Measurements from ENCODE around the gene SKAP1.

- TF ChIP-seq POLR2A (IDR thresholded peaks at IDR 0.05; ENCODE audit: low read depth) (no peak), POLR2AphosphoS5 (IDR thresholded peaks at IDR 0.05) (no peak), CTCF (IDR thresholded peaks at IDR 0.05) (no peak)
Measured at GRCh38 chr17:48084932-48085331, 345.1 kb downstream of the SKAP1 start.

All from esophagus muscularis mucosa (tissue), 3 donors.